T-helper 2 cell (primary cell): ENCODE measurements around the gene ECSCR.
"Not testable (repeated sequence)": the region's sequence is repeated elsewhere in the genome, so short reads cannot be mapped to it uniquely, and the experiment has no call there.

Experiments used
- DNase-seq, 5 experiments: peaks; one replicate each; pipeline versions ENCODE4 v3.0.0 to v3.0.0-alpha.2; 2012 to 2022
- total RNA-seq, 2 donors: gene quantifications; one replicate each; lab custom pipeline; 2026; lab: John Stamatoyannopoulos, UW

The ECSCR gene
- total RNA-seq = 0 to 0.07 reads per million in 2 donors

DNA sequence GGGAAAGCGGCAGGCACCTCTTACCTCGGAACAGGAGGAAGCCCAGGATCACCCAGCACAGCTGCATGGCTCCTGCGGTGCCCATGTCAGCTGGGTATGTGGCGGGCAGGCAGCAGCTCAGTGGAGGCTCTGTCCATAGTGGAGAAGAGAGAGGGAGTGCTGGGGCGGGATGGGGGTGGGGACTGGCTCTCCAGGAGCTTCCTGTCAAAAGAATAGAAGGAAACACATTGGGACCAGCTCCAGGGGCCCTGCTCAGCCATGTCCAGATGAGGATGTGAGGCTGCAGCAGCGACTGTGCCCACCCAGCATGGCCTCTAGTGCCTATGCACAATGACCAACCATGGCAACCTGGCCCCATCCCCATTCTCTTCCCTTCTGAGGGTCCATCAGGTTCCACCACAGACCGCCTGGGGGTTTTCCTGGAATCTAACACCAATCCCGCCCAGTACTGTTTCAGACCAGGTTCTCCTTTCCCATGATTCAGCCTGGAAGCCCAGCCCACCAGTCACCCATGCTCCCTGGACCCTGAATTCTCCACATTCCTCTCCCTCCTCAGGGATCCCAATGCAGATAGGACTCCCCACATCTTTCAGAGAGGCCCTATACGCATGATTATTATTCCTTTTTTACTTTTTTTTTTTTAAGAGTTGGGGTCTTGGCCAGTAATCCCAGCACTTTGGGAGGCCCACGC lies at the start of gene ECSCR:
TSS of gene ECSCR (minus strand) at position 158 of the 691 bp plus-strand sequence. CDS start at position 85, 73 bp downstream.
- no peak for DNase-seq

DNA sequence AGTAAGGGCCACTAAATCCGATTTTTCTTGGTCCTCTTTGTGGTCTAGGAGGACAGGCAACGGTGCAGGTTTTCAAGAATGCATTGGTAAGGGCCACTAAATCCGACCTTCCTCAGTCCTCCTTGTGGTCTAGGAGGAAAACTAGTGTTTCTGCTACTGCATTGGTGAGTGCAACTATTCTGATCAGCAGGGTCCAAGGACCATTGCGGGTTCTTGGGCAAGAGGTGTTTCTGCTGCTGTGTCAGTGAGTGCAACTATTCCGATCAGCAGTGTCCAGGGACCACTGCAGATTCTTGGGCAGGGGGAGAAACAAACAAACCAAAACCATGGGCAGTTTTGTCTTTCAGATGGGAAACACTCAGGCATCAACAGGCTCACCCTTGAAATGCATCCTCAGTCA lies 42.2 kb upstream of the ECSCR start:
- not testable (repeated sequence) for DNase-seq

DNA sequence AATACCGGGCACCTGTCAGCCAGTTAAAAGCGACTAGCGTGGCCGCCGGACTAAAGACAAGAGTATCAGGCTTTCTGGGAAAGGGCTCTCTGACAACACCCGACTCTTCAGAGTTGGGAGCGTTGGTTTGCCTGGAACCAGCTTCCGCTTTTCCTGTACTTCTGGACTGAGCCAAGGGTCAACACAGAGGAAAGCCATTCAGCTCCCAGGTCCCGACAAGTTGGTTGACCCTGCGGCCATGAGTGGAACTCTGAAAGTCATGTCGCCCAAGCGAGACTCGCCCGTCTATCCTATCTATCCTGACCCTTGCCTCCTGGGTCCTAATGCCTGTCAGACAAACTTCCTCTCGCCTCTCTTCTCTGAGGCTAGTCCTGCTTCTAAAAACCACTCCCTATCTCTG lies 41.3 kb upstream of the ECSCR start:
- not testable (repeated sequence) for DNase-seq

DNA sequence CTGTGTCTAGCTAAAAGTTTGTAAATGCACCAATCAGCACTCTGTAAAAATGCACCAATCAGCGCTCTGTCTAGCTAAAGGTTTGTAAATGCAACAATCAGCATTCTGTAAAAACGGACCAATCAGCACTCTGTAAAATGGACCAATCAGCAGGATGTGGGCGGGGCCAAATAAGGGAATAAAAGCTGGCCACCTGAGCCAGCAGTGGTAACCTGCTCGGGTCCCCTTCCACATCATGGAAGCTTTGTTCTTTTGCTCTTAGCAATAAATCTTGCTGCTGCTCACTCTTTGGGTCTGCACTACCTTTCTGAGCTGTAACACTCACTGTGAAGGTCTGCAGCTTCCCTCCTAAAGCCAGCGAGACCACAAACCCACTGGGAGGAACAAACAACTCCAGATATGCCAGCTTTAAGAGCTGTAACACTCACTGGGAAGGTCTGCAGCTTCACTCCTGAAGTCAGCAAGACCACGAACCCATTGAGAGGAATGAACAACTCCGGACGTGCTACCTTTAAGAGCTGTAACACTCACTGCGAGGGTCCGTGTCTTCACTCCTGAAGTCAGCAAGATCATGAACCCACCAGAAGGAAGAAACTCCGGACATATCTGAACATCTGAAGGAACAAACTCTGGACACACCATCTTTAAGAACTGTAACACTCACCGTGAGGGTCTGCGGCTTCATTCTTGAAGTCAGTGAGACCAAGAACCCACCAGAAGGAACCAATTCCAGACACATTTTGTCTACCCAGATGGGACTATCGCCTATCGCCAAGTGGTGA lies 40.7 kb upstream of the ECSCR start:
- DNase-seq = not testable (repeated sequence)

DNA sequence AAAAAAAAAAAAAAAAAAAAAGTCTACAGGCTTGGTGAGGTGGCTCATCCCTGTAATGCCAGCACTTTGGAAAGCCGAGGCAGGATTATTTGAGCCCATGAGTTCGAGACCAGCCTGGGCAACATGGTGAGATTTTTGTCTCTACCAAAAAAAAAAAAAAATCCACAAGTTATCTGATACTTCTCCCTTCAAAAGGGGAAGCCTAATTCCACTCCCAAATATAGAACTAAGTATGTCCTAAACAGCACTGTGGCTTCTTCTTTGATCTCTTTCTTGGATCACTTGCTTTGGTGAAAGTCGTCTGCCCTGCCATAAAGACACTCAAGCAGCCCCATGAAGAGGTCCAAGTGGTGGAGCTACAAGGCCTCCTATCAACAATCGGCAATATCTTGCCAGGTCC lies 38.8 kb upstream of the ECSCR start:
- DNase-seq = no peak

DNA sequence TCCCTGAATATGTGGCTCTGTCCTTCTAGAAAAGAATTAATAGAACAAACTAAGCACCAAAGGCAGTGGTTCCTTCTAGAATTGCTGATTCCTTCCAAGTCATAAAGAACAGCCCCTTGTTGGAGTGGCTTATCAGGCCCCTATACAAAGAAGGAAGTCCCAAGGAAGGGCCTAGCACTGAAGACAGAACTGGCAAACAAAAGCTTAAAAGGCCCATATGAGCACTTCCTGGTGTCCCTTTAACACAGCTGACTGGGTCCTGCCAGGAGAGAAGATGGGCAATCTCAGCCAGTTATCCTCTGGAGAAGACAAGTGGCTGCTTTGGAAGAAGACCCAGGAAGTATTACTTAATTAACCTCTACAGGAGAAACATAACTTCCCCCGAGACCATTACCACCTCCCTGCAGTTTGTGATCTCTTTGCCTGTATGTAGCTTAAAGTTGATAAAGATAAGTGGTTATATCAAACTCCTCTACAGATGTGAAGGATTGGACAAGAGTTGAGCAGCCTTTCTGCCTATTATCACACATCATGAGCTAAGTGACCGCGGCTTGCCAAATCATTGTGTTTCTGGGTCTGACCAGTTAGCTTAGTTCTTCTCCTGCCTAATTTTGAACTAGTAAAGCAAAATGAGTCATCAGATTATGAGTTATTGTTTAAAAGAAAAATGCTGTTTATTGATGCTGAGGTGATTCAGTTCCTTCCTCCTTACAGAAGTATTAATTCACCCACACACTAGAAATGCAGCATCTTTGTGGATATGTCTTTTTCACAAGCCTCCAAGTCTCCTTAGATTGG lies 33.3 kb upstream of the ECSCR start:
- no peak for DNase-seq

DNA sequence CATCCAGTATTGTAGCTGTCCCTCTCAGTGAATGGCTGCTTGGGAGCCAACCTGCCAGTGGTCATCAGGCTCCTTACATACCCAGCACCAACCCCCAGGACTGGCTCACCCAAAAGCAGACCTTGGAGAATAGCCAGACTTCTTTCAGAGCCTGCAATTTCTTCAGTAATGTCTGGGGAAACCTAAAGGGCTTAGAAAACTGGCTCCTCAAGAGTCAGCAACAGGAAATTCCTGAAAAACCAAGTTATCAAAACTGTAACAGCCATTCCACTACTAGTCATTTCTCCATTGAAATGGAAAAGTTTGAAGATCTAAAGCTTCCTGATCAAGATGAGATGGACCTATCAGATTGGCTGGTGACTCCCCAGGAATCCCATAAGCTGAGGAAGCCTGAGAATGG lies 32.3 kb upstream of the ECSCR start:
- DNase-seq = no peak

GRCh38 chr5:139494256-139494655 lies 31.7 kb upstream of the ECSCR start:
- DNase-seq = no peak

DNA sequence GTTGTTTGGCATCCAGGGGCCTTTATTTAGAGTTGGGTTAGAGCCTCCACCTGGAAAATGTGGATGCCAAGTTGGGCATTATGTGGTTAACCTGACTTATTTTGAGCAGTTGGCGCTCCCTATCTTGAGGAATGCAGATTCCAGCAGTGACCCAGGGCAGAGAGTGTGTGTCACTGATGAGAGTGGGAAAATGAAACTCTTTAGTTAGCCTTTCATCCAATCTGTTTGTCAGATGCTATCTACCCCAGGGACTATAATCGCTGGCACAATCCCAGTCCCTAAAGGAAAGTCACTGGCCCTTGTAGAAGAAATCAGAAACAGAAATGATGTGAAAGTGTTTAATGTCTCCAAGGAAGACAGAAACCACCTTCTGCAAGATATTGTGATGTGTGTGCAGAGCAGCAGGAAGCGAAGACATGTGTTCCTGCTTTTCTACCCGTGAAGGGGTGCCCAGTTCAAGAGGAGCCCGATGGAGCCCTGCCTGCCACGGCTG lies 30.2 kb upstream of the ECSCR start:
- DNase-seq = no peak

DNA sequence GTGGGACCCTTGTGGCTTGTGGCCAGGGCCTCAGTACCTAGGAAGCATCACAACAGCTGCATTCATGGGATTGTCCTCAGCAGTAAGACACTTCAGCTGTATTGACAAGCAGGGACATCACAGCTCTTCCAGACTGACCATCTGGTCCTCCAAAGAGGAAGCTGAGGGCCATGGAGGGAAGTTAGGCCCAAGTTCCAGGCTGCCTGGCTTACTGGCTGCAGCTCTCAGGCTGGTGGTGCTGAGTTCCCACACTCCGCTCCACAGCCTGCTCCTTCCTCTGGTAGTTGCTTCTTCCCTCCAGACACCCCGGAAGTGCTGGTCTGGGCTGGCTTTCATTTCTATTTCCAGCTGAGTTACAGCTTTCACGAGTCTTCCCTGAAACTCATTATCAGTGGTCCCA lies 25.7 kb upstream of the ECSCR start:
- DNase-seq = no peak

GRCh38 chr5:139486201-139486600 lies 23.7 kb upstream of the ECSCR start:
- DNase-seq = no peak

- not testable (repeated sequence) for DNase-seq
Observed at GRCh38 chr5:139482890-139483208, 20.3 kb upstream of the ECSCR start.

- DNase-seq = peak in 4 of 5 experiments; percentile 35 to 83 (median 61)
Observed at GRCh38 chr5:139482050-139482889, 19.7 kb upstream of the ECSCR start, which contains the start of gene STING1. STING1 (minus strand) TSS chr5:139482758; CDS start chr5:139481704, 1,054 bp downstream.

GRCh38 chr5:139481580-139482049 lies 19.1 kb upstream of the ECSCR start:
- peak in 1 of 5 experiments; percentile 57 for DNase-seq

- DNase-seq = peak in 2 of 5 experiments; percentile 18 to 72
Observed at GRCh38 chr5:139481122-139481533, 18.6 kb upstream of the ECSCR start.

GRCh38 chr5:139479729-139480128 lies 17.2 kb upstream of the ECSCR start:
- DNase-seq = not testable (repeated sequence)

DNA sequence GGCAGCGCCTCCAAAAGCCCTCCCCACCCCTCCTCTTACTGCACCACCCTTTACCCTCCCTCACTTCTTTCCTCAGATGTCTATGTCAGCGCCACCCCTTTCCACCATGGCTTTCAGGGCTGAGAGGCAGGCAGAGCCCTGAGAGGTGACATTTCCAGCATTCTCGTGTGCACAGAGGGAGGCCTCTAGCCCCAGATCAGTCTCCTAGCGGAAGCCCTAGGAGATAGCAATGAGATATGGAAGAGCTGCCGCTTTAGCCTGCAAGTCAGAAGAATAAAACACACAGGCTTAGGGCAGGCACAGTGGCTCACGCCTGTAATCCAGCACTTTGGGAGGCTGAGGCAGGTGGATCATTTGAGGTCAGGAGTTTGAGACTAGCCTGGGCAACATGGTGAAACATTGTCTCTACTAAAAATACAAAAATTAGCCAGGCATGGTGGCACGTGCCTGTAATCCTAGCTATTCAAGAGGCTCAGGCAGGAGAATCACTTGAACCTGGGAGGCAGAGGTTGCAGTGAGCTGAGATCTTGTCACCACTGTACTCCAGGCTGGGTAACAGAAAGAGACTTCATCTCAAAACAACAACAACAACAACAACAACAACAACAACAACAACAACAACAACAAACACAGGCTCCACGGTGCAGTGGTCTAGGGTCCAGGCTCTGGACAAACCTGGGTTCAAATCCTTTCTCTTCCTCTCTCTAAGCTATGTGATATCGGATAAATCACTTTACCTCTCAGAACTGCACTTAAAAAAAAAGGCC lies 16.3 kb upstream of the ECSCR start:
- DNase-seq = not testable (repeated sequence)

DNA sequence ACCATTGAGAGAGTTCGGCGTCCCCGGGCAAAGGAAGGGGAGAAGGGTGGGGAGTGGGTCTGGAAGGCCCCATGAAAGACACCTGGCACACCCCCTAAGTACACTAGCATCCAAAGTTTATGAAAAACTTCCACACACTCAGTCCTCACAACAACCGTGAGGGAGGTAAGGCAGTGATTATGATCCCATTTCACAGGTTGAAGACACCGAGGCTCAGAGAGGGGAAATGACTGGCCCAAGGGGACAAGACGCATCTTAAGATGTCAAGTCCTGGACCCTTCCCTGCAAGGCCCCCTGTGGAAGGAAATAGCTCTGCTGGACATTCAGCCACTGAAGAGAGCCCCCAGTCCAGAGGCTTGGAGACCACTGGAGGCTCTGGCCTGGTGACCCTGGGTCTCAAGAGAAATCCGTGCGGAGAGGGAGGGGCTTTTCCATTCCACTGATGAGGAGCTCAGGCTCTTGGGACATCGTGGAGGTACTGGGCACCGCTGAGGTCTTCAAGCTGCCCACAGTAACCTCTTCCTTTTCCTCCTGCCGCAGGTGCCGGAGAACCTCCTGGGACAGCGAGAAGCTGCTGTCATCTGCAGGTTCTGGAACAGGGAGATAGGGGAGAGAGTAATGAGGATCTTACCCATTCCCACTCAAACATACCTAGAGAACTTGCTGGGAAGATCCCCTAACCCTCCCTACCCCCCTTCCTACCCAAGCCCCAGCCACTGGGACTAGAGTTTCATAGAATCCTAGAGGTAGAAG lies 13.5 kb upstream of the ECSCR start:
- DNase-seq = no peak

DNA sequence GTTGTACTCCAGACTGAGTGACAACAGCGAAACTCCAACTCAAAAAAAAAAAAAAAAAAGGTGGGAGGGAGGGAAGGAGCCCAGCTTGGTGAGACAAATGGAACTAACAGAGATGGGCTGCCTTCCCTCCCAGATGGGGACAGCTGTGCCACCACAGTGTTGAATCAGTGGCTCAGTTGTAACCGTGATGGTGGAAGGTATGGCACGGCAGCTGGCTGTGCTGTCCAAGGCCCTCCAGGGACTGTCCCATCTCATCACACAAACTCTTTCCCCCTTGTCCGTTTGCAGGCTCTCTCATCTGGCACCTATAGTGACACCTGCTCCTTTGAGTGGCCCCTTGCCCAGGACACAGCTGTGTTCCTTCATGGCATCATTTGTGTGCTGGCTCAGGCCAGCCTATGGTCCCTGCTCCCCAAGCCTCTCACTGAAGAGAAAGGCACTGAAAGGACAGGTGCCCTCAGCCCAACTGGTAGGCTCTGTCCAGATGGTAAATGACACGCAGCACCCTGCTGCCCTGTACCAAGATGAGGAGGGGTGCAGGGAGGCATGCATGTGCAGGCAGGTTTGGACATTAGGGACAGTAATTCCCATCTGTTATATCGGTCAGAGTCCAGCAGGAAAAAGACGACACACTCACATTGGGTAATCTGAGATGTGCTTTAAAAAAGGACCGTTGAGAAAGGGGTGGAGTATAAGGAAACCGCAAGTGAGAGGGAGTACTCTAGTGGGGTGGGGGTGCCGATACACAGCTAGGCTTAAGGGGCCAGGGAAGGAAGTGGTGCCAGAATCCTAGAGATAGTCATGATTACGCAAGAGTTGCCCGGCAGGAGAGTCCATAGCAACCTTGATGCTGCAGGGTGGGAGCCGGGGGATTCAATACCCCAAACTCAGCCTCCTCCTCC lies 12.6 kb upstream of the ECSCR start:
- peak in 2 of 5 experiments; percentile 30 to 80 for DNase-seq
